Measurements from ENCODE around the gene CDIP1.
A peak's percentile ranks its signal among the peaks of the same experiment; 100 is the strongest.

Gene CDIP1

GRCh38 chr16:4515611-4516233 lies 22.9 kb downstream of the CDIP1 start:
- H3K4me3 ChIP-seq (replicated peaks; ENCODE audit: low read depth, low read length) = no peak overlapping the region
- DNase-seq (ENCODE audit: low read depth) = peak; percentile 61
- no peak for TF ChIP-seq CTCF (IDR thresholded peaks at IDR 0.05; ENCODE audit: low read length, missing control alignments)

- TF ChIP-seq CTCF (IDR thresholded peaks at IDR 0.05; ENCODE audit: low read length, missing control alignments) = no peak
- DNase-seq (ENCODE audit: low read depth) = no peak
- no peak overlapping the region for H3K4me3 ChIP-seq (replicated peaks; ENCODE audit: low read depth, low read length)
Measured at GRCh38 chr16:4514606-4515005, 24.0 kb downstream of the CDIP1 start.

- H3K4me3 ChIP-seq (replicated peaks; ENCODE audit: low read depth, low read length) = no peak overlapping the region
- DNase-seq (ENCODE audit: low read depth) = no peak
- no peak for TF ChIP-seq CTCF (IDR thresholded peaks at IDR 0.05; ENCODE audit: low read length, missing control alignments)
Measured at GRCh38 chr16:4513881-4514280, 24.7 kb downstream of the CDIP1 start.

GRCh38 chr16:4513086-4513860 lies 25.3 kb downstream of the CDIP1 start:
- DNase-seq (ENCODE audit: low read depth) = no peak
- TF ChIP-seq CTCF (IDR thresholded peaks at IDR 0.05; ENCODE audit: low read length, missing control alignments) = no peak
- H3K4me3 ChIP-seq (replicated peaks; ENCODE audit: low read depth, low read length) = no peak overlapping the region

GRCh38 chr16:4512473-4512872 lies 26.1 kb downstream of the CDIP1 start:
- no peak for DNase-seq (ENCODE audit: low read depth)
- H3K4me3 ChIP-seq (replicated peaks; ENCODE audit: low read depth, low read length) = no peak overlapping the region
- TF ChIP-seq CTCF (IDR thresholded peaks at IDR 0.05; ENCODE audit: low read length, missing control alignments) = no peak

- peak; percentile 54 for DNase-seq (ENCODE audit: low read depth)
- peak; percentile 64 for TF ChIP-seq CTCF (IDR thresholded peaks at IDR 0.05; ENCODE audit: low read length, missing control alignments)
- no peak overlapping the region for H3K4me3 ChIP-seq (replicated peaks; ENCODE audit: low read depth, low read length)
Measured at GRCh38 chr16:4511441-4512082, 27.0 kb downstream of the CDIP1 start.
